DND-41 (cell line): ENCODE results near the gene RPL27A.

Experiments
- ATAC-seq: fragments of 200-7000 bp; cut with Tn5 transposase; 3 replicates; pipeline ENCODE4 v1.9.1; 2021; ENCODE audit warnings: low read depth; ENCODE audit not compliant: insufficient read depth
- DNase-seq: peaks from one replicate; pipeline ENCODE4 v3.0.0-alpha.2; 2020
- H2AFZ ChIP-seq: 2 replicates; pipeline ENCODE4 v1.6.0; 2012; ENCODE audit warnings: low read depth, low read length
- H3K27ac ChIP-seq: 2 replicates; pipeline ENCODE4 v1.5.1; 2012; ENCODE audit warnings: low read length, inconsistent platforms
- H3K27me3 ChIP-seq: fragments of 200-600 bp; sonication (generic); 2 replicates; pipeline ENCODE4 v1.6.0; 2012; ENCODE audit warnings: low read length, mild to moderate bottlenecking, inconsistent platforms; ENCODE audit not compliant: insufficient read depth, poor library complexity
- H3K36me3 ChIP-seq: 2 replicates; pipeline ENCODE4 v1.5.1; 2012; ENCODE audit warnings: low read length, inconsistent platforms; ENCODE audit not compliant: insufficient read depth
- H3K4me1 ChIP-seq: 2 replicates; pipeline ENCODE4 v1.5.1; 2012; ENCODE audit warnings: mild to moderate bottlenecking, low read length; ENCODE audit not compliant: insufficient read depth
- H3K4me2 ChIP-seq: 2 replicates; pipeline ENCODE4 v1.6.0; 2012; ENCODE audit warnings: mild to moderate bottlenecking, moderate library complexity, low read length, inconsistent platforms; ENCODE audit not compliant: insufficient read depth
- H3K4me3 ChIP-seq, 2 experiments: fragments of 200-600 bp in 1 of 2; shearing (Covaris generic) in 1 of 2; 2 replicates each; pipeline ENCODE4 v1.5.1; 2012 to 2016; ENCODE audit warnings: inconsistent platforms in 2 of 2, low read length in 2 of 2, mild to moderate bottlenecking in 2 of 2, low read depth in 1 of 2, moderate library complexity in 1 of 2
- H3K79me2 ChIP-seq: 2 replicates; pipeline ENCODE4 v1.6.0; 2012; ENCODE audit warnings: low read length, inconsistent platforms; ENCODE audit not compliant: insufficient read depth
- H3K9ac ChIP-seq: 2 replicates; pipeline ENCODE4 v1.6.0; 2012; ENCODE audit warnings: low read depth, mild to moderate bottlenecking, inconsistent platforms, low read length, moderate library complexity
- H3K9me3 ChIP-seq: 2 replicates; pipeline ENCODE4 v1.5.1; 2012; ENCODE audit warnings: low read length, moderate library complexity, mild to moderate bottlenecking, inconsistent platforms; ENCODE audit not compliant: insufficient read depth, severe bottlenecking
- H4K20me1 ChIP-seq: 2 replicates; pipeline ENCODE4 v1.6.0; 2012; ENCODE audit warnings: low read length; ENCODE audit not compliant: insufficient read depth
- CTCF ChIP-seq: IDR thresholded peaks from 2 replicates; pipeline ENCODE4 v1.5.1; 2012; ENCODE audit warnings: borderline replicate concordance, low read length, moderate library complexity, mild to moderate bottlenecking; ENCODE audit not compliant: poor library complexity, severe bottlenecking; ENCODE audit errors: extremely low read depth
- EZH2 ChIP-seq: IDR thresholded peaks from 3 replicates; pipeline ENCODE4 v1.6.1; 2012; ENCODE audit warnings: borderline replicate concordance, low read depth, mild to moderate bottlenecking, moderate library complexity, low read length, inconsistent platforms; ENCODE audit not compliant: severe bottlenecking

The RPL27A gene

DNA sequence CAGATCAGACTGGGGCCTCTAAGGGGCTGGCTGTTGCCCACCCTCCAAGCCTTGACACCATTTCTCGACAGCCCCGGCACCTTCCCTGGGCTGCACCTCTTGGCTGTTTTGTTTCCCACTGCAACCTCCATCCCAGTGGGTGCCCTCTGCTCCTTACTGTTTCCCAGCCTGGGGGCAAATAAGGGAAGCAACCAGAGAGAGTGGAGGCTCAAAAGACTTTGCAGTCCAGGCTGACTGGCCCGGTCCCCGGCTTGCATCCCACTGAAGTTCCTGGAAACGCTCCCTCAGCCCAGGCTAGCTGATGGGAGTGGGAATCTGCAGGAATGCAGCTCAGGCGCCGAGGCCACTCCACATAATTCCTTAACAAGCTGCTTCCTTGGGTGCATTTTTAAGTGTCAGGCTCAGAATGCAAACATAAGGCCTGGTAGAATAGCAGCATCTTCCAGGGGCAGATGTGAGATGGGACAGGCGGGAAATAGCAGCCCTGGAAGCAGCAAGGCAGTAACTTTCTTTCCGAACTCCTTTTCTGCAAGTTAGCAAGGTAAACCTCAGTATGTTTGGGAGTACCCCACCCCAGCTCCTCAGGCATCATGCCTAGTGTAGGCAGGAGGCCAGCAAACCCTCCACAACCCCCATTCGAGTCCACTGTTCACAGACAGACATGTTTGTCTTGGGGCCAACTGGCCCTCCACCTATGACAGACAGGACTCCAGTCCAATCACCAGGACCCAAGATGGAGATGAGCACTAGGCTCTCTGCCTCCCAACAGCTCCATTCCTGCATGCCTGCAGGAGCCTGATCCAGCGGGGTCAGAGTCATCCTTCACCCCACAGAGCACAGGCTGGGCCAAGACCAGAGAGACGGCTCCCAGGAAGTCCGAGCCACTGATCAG is 39.3 kb downstream of the RPL27A start:
- Histone ChIP-seq H2AFZ (no peak overlapping the region), H3K36me3 (no peaks in the 10 kb centered on the region), H3K9ac (no peak overlapping the region), H3K9me3 (no peaks in the 10 kb centered on the region), H3K4me1 (no peaks in the 10 kb centered on the region), H3K4me3 (no peak overlapping the region), H3K27ac (no peak overlapping the region), H3K79me2 (no peaks in the 10 kb centered on the region), H3K27me3 (no peaks in the 10 kb centered on the region), H4K20me1 (no peaks in the 10 kb centered on the region), H3K4me2 (no peak overlapping the region)
- no peak for TF ChIP-seq CTCF
- TF ChIP-seq EZH2: no peak
- DNase-seq (no peak), ATAC-seq (no peak)

GRCh38 chr11:8722809-8723208 is 40.2 kb downstream of the RPL27A start:
- no peak for DNase-seq
- H3K4me1 ChIP-seq: no peaks in the 10 kb centered on the region
- H3K9me3 ChIP-seq: no peaks in the 10 kb centered on the region
- no peak overlapping the region for H2AFZ ChIP-seq
- no peak for ATAC-seq
- no peak overlapping the region for H3K27ac ChIP-seq
- H3K9ac ChIP-seq: no peak overlapping the region
- H3K4me3 ChIP-seq: no peak overlapping the region
- no peaks in the 10 kb centered on the region for H3K79me2 ChIP-seq
- no peaks in the 10 kb centered on the region for H3K36me3 ChIP-seq
- TF ChIP-seq CTCF: no peak
- no peak for TF ChIP-seq EZH2
- no peaks in the 10 kb centered on the region for H3K27me3 ChIP-seq
- H3K4me2 ChIP-seq: no peak overlapping the region
- H4K20me1 ChIP-seq: no peaks in the 10 kb centered on the region

DNA sequence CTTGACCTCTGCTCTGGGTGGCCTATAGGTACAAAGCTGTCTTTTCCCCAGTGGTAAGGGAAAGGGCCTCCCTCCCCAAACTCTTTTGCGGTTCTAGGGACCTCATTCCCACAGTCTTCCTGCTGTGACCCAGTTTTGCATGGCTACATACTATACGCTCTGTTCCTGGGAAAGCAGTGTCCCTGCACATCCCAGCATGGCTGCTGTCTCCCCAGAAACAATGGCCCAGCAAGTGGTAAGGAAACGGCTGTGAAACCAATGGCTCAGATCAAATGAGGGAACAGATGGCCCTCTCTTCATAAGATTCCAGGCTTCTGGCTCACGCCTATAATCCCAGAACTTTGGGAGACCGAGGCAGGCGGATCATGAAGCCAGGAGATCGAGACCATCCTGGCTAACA is 41.1 kb downstream of the RPL27A start:
- no peak for ATAC-seq
- H4K20me1 ChIP-seq: no peaks in the 10 kb centered on the region
- H3K79me2 ChIP-seq: no peaks in the 10 kb centered on the region
- no peaks in the 10 kb centered on the region for H3K4me1 ChIP-seq
- H3K9ac ChIP-seq: no peak overlapping the region
- no peak overlapping the region for H3K27ac ChIP-seq
- H3K4me2 ChIP-seq: no peak overlapping the region
- DNase-seq: no peak
- no peaks in the 10 kb centered on the region for H3K36me3 ChIP-seq
- no peak overlapping the region for H2AFZ ChIP-seq
- H3K9me3 ChIP-seq: no peaks in the 10 kb centered on the region
- TF ChIP-seq EZH2: no peak
- TF ChIP-seq CTCF: no peak
- no peak overlapping the region for H3K4me3 ChIP-seq
- H3K27me3 ChIP-seq: no peaks in the 10 kb centered on the region
